AG09309 (cell line): Measurements from ENCODE around the gene ATP5F1B.

Experiments used
- DNase-seq: peaks from one replicate; pipeline ENCODE4 v3.0.0-alpha.2; 2010; ENCODE audit warnings: low read depth
- H3K4me3 ChIP-seq: 2 replicates; pipeline ENCODE4 v1.5.1; 2011; ENCODE audit warnings: mild to moderate bottlenecking, low read depth, low read length, moderate library complexity; ENCODE audit not compliant: control insufficient read depth
- TF ChIP-seq, protein P1 (sequence below): IDR thresholded peaks from 2 replicates; pipeline ENCODE4 v1.5.1; 2011; ENCODE audit warnings: mild to moderate bottlenecking, low read depth, low read length, inconsistent platforms; ENCODE audit not compliant: insufficient read depth, control insufficient read depth; ENCODE audit errors: missing control alignments

Gene ATP5F1B

DNA sequence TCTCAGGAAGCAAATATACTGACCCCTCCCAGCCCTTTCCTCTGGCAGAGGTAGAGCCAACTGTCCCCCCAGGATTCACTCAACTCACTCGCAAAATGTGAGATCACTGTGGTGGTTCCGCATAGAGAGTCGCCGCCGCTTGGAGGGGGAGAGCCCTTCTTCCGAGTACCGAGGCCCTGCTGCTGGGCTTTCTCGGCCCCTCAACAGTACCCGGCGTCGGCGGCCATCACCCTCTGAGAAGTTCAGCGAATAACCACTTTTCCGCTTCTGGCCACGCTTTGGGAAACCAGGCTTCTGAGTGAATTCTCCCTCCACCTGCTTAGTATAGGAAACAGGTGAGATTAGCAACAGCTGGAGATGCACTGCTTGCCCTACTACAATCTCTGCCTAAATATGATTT, 46.7 kb downstream of the ATP5F1B start:
- DNase-seq, result no peak
- H3K4me3 ChIP-seq, result no peak overlapping the region
- TF ChIP-seq, protein P1, sequence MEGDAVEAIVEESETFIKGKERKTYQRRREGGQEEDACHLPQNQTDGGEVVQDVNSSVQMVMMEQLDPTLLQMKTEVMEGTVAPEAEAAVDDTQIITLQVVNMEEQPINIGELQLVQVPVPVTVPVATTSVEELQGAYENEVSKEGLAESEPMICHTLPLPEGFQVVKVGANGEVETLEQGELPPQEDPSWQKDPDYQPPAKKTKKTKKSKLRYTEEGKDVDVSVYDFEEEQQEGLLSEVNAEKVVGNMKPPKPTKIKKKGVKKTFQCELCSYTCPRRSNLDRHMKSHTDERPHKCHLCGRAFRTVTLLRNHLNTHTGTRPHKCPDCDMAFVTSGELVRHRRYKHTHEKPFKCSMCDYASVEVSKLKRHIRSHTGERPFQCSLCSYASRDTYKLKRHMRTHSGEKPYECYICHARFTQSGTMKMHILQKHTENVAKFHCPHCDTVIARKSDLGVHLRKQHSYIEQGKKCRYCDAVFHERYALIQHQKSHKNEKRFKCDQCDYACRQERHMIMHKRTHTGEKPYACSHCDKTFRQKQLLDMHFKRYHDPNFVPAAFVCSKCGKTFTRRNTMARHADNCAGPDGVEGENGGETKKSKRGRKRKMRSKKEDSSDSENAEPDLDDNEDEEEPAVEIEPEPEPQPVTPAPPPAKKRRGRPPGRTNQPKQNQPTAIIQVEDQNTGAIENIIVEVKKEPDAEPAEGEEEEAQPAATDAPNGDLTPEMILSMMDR, result no peak

DNA sequence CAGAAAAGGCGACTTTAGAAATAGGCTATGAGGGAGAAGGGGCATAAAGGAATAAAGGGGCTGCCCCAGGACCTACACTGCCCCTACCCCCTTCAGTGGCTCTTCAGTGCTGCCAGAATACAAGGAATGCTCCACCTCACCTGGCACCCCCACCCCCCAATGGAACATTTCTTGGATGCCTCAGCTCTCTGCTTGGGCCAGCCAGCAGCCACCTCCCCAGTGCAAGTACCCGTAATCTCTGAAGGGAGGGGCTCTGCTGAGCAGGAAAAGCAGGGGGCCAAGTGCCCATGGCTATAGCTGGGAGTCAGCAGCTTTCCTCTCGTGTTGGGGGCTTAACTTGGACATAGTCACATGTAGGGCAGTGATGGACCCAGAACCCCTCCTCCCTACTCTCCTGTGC, 49.0 kb downstream of the ATP5F1B start:
- TF ChIP-seq, protein P1, result no peak
- H3K4me3 ChIP-seq, result no peak overlapping the region
- DNase-seq, result no peak

DNA sequence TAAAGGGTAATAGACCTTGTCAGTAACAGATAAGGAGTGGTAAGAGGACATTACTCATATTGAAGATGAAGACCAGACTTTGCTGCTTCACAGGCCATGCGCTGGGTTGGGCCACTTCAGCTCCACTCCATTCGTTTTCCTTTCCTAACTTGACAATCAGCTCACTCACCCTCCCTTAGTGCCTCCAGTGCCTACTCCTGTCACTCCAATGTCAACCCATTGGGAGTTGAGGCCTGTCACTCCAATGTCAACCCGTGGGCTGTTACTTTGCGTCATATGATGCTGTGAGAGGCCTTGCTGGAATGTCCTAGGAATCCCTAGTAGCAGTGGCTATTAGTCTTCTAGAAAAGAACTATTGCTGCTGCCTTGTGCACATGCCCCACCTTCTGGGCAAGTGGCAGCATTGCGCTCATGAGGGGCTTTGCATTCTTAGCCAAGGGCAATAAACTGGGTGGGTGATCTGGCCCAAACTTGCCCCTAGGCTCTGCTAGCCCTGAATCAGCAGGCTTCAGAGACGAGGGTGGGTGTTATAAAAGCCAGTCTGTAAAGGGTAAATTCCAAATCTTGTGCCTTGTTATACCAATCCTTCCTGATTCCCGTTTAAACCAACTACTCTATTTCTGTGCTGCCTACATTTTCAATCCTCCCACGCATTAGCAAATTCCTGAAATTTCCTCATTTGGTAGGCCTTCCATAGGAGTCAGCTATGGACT, 51.7 kb downstream of the ATP5F1B start:
- no peak overlapping the region for H3K4me3 ChIP-seq
- TF ChIP-seq, protein P1, result peak; percentile 91
- no peak for DNase-seq

DNA sequence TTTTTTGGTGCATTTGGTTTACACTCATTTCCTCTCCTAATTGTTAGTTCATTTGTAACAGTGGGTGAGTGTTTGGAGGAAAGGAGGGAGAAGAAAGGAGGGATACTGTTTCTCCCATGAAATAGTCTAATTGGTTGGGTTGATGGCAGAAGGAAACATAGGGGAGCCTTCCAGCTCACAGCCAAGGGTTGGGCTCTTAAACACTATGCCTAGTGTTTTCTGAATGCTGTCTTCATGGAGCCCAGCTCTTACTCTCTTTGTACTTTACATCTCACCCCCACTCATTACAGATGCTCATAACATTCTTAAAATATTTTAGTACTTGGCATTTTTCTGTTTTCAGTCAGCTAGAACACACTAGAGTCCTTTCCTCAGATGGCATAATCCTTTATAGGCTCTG, 53.8 kb downstream of the ATP5F1B start:
- TF ChIP-seq, protein P1, result no peak
- no peak overlapping the region for H3K4me3 ChIP-seq
- DNase-seq, result no peak

DNA sequence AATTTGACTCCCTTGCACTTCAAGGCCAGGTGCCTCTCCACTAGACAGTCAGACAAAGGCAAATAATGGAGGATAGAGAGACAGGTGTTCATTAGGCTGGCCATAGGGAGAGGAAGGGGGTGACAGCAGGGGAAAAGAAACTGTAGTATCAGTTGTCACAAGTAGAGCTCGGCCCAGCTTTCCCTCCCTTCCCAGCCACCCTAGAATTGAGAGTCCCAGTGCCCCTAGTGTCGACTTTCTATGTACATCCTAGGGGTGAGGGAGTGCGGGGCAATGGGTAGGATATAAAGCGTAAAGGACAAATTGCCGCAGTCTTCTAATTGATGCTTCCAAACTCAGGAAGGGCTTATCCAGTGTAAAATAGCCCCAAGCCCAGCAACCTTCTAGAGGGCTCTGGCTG, 54.7 kb downstream of the ATP5F1B start:
- no peak overlapping the region for H3K4me3 ChIP-seq
- TF ChIP-seq, protein P1, result no peak
- no peak for DNase-seq

DNA sequence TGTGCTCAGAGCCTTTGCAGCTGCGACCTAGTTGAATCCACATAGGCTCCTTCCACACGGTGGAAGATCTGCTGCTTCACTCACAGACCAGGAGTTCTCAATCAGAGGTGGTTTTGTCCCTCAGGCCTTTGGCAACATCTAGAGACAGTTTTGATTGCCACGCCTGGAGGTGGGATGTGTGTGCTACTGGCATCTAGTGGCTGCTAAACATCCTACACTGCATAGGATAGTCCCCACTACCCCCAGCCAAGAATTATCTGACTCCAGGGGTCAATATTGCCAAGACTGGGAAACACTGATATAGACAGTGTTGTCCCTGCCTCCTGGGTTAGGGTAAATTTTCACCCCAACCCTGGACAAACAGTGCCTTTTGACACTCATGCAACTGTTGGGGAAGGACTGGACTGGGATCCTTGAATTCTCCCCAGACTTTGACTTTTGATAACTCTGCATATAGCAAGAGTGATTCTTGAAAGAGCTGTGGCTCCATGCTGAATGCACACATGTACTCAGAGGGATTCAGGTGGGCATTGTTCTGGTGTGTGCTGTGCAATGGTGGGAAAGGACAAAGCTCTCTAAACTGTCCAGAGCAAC, 55.5 kb downstream of the ATP5F1B start:
- TF ChIP-seq, protein P1, result peak; percentile 48
- no peak for DNase-seq
- H3K4me3 ChIP-seq, result no peak overlapping the region
